Measurements from ENCODE around the gene CEP43. TPM values are rescaled to one million over a fixed set of nuclear protein-coding genes. Genes with fewer than 3 reads are reported as not detected.
A peak's percentile ranks its signal among the peaks of the same experiment; 100 is the strongest.

The CEP43 gene
- total and polyA plus RNA-seq, 2 of the 8 experiments (the other 6 are each of a cell fraction or from before 2014, with no cell fraction given): 12.0 to 31.2 TPM

DNA sequence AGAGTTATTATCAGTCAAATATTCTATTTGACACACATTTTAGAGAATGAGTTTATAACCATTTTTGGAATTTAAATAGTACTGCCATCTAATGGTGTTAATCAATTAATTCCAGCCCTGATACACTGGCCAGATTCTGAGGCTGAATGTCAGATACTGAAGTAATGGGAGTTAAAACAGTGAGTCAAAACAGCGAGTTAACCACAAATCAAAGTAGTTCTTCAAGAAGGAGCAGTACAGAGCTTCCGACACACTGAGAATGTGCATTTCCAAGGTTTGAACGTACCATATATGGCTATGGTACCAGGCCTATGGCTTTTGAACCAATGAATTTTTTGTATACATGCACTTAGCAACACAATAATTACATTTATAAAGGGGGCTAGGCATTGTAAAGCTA, 11.3 kb upstream of the CEP43 start:
- Histone ChIP-seq H3K14ac (ENCODE audit: insufficient read length) (no peak overlapping the region), H4K20me1 (replicated peaks in 1 of 2; ENCODE audit: control insufficient read depth in 1 of 2, insufficient read depth in 2 of 2, low read length in 2 of 2) (no peaks in the 10 kb centered on the region), H3K79me1 (ENCODE audit: low read depth, low read length) (peaks cover 2% of the 10 kb centered on the region; the same call in 1 of the 2 replicates), H2AFZ (ENCODE audit: low read length) (no peak overlapping the region), H2AK5ac (ENCODE audit: low read depth, low read length) (no peak overlapping the region), H2BK15ac (ENCODE audit: low read length) (no peak overlapping the region), H3K4ac (replicated peaks; ENCODE audit: insufficient read length, low read depth, low read length) (no peak overlapping the region), H3K56ac (replicated peaks; ENCODE audit: insufficient read length, low read depth, low read length) (no peak overlapping the region), H3K27me3 (replicated peaks in 1 of 4; ENCODE audit: control insufficient read depth in 3 of 4, extremely low read depth in 1 of 4, insufficient read depth in 3 of 4, low read length in 3 of 4) (no peaks in the 10 kb centered on the region), H3K18ac (ENCODE audit: extremely low read depth, low read length) (no peak overlapping the region), H3K27ac (ENCODE audit: low read depth, low read length) (no peak overlapping the region), H2BK12ac (ENCODE audit: low read depth, low read length) (no peak overlapping the region), H2BK20ac (ENCODE audit: low read length) (no peak overlapping the region), H3K4me2 (ENCODE audit: insufficient read depth in 1 of 2, low read depth in 2 of 2, low read length in 2 of 2) (peak overlapping the region; percentile 30 to 40; a peak in 1 of 4 replicates), H2BK120ac (replicated peaks; ENCODE audit: low read depth, low read length) (no peak overlapping the region), H3K23ac (ENCODE audit: insufficient read length) (no peak overlapping the region), H3K23me2 (ENCODE audit: low read depth, low read length) (no peaks in the 10 kb centered on the region), H3K4me3 (ENCODE audit: extremely low read depth in 1 of 4, insufficient read depth in 2 of 4, low read depth in 3 of 4, low read length in 4 of 4) (no peak overlapping the region), H3K4me1 (replicated peaks in 1 of 4; ENCODE audit: control insufficient read depth in 3 of 4, insufficient read depth in 4 of 4, low read length in 3 of 4) (peaks cover 8 to 13% (median 11%) of the 10 kb centered on the region in 4 experiments; a peak in 6 of 7 replicates), H4K5ac (ENCODE audit: insufficient read length, low read depth, low read length) (no peak overlapping the region), H2BK5ac (ENCODE audit: low read depth, low read length) (no peak overlapping the region), H3K79me2 (ENCODE audit: control insufficient read depth in 1 of 2, insufficient read depth in 2 of 2, low read length in 2 of 2) (peaks cover 2 to 27% of the 10 kb centered on the region in 2 experiments; a peak in 3 of 4 replicates), H4K8ac (ENCODE audit: extremely low read depth, insufficient read depth, low read length) (no peak overlapping the region), H3K9ac (replicated peaks in 1 of 4; ENCODE audit: extremely low read depth in 1 of 4, low read depth in 3 of 4, low read length in 3 of 4) (no peak overlapping the region), H3K9me3 (ENCODE audit: insufficient read depth in 2 of 2, low read depth in 1 of 2, low read length in 1 of 2) (no peaks in the 10 kb centered on the region), H3K36me3 (ENCODE audit: control insufficient read depth in 2 of 4, insufficient read depth in 4 of 4, low read length in 3 of 4) (peaks cover 0 to 14% (median 6%) of the 10 kb centered on the region in 4 experiments; a peak in 3 of 8 replicates), H4K91ac (replicated peaks; ENCODE audit: insufficient read length, low read length) (no peak overlapping the region)
- 89% methylated on average over 3 of the region's 3 CpGs; no CpG with 5 or more reads in 1 of the 2 experiments for WGBS, 2 experiments (ENCODE audit: extremely low coverage in 1 of 2, insufficient coverage in 1 of 2, insufficient read length in 1 of 2, insufficient replicate concordance in 2 of 2, low coverage in 1 of 2, low lambda C conversion rate in 2 of 2, missing lambda C conversion rate in 1 of 2)
- FAIRE-seq (no peak), DNase-seq (ENCODE audit: low read depth in 1 of 2, low spot score in 2 of 2) (no peak)
- ChIA-PET CTCF (ENCODE audit: partially characterized antibody) (interaction anchor here (0.9 to 4.3 kb wide), 16 partner anchors 8 to 675 kb away, joined by 3 to 46 read pairs (median 6); partner anchors contain the start of gene CEP43), POLR2A (ENCODE audit: partially characterized antibody) (interaction anchor here (1.4 to 2.0 kb wide), 2 partner anchors 10 to 30 kb away, joined by 4 to 5 read pairs; no protein-coding TSS in a partner anchor)
- TF ChIP-seq POLR2AphosphoS5 (IDR thresholded peaks at IDR 0.05; ENCODE audit: low read depth, low read length) (no peak), FOSL1 (IDR thresholded peaks at IDR 0.05; ENCODE audit: insufficient read depth, low read depth, low read length) (no peak), TBP (IDR thresholded peaks at IDR 0.05; ENCODE audit: low read depth, low read length) (no peak), POU5F1 (IDR thresholded peaks at IDR 0.05; ENCODE audit: low read depth, low read length) (no peak), SP4 (IDR thresholded peaks at IDR 0.05; ENCODE audit: low read length) (no peak), CREB1 (IDR thresholded peaks at IDR 0.05) (no peak), ASH2L (IDR thresholded peaks at IDR 0.05; ENCODE audit: low read length) (no peak), BCL11A (IDR thresholded peaks at IDR 0.05; ENCODE audit: low read depth in 2 of 2, low read length in 2 of 2) (no peak), RFX5 (IDR thresholded peaks at IDR 0.05; ENCODE audit: borderline replicate concordance, low read depth, low read length) (no peak), SUZ12 (IDR thresholded peaks at IDR 0.05; ENCODE audit: low read length) (no peak), SIRT6 (IDR thresholded peaks at IDR 0.05; ENCODE audit: low read length) (no peak), BACH1 (IDR thresholded peaks at IDR 0.05; ENCODE audit: low read length) (no peak), CHD2 (IDR thresholded peaks at IDR 0.05; ENCODE audit: low read length) (no peak), RAD21 (IDR thresholded peaks at IDR 0.05 in 1 of 2, conservative IDR thresholded peaks at IDR 0.05 in 1 of 2; ENCODE audit: low read depth in 2 of 2, low read length in 2 of 2) (no peak)
